GM19397 (cell line): ENCODE results near the gene CDC14B.
"Not testable (repeated sequence)": the region's sequence is repeated elsewhere in the genome, so short reads cannot be mapped to it uniquely, and the experiment has no call there.

ENCODE experiments used
- ATAC-seq: cut with Tn5 transposase; IDR thresholded peaks from one replicate; pipeline ENCODE4 v1.9.1; 2021; ENCODE audit warnings: mild to moderate bottlenecking, moderate library complexity; ENCODE audit not compliant: unreplicated experiment

Gene CDC14B

GRCh38 chr9:96619491-96620180 lies at the start of gene CDC14B:
Gene CDC14B (minus strand): TSS chr9:96619843. CDS start chr9:96619378, 465 bp downstream.
- ATAC-seq: peak; percentile 66

- ATAC-seq: no peak
Observed at GRCh38 chr9:96668868-96669534, 49.4 kb upstream of the CDC14B start.

GRCh38 chr9:96667363-96667728 lies 47.7 kb upstream of the CDC14B start:
- no peak for ATAC-seq

- ATAC-seq: not testable (repeated sequence)
Observed at GRCh38 chr9:96666653-96667362, 47.2 kb upstream of the CDC14B start.

- no peak for ATAC-seq
Observed at GRCh38 chr9:96665789-96666188, 46.1 kb upstream of the CDC14B start.

GRCh38 chr9:96663506-96664120 lies 44.0 kb upstream of the CDC14B start:
- ATAC-seq: no peak

- ATAC-seq: no peak
Observed at GRCh38 chr9:96661711-96662110, 42.1 kb upstream of the CDC14B start.

- ATAC-seq: no peak
Observed at GRCh38 chr9:96660692-96661248, 41.1 kb upstream of the CDC14B start.

GRCh38 chr9:96655198-96655851 lies 35.7 kb upstream of the CDC14B start, which contains the start of gene PRXL2C:
Gene PRXL2C (minus strand): TSS chr9:96655317. CDS start chr9:96655281, 36 bp downstream.
- ATAC-seq: peak; percentile 79

GRCh38 chr9:96654450-96655197 lies 35.0 kb upstream of the CDC14B start:
- peak; percentile 61 for ATAC-seq

- ATAC-seq: no peak
Observed at GRCh38 chr9:96651626-96652025, 32.0 kb upstream of the CDC14B start.

- ATAC-seq: no peak
Observed at GRCh38 chr9:96649620-96650324, 30.1 kb upstream of the CDC14B start.

GRCh38 chr9:96646081-96646991 lies 26.7 kb upstream of the CDC14B start:
- no peak for ATAC-seq

GRCh38 chr9:96644137-96644536 lies 24.5 kb upstream of the CDC14B start:
- no peak for ATAC-seq

- no peak for ATAC-seq
Observed at GRCh38 chr9:96641514-96641913, 21.9 kb upstream of the CDC14B start.

GRCh38 chr9:96638606-96639364 lies 19.1 kb upstream of the CDC14B start:
- ATAC-seq: no peak

GRCh38 chr9:96636368-96636767 lies 16.7 kb upstream of the CDC14B start:
- no peak for ATAC-seq
